HG02981 (cell line): Measurements from ENCODE around the gene CDH12.
"Not testable (repeated sequence)": the region's sequence is repeated elsewhere in the genome, so short reads cannot be mapped to it uniquely, and the experiment has no call there.

ENCODE experiments used
- ATAC-seq: cut with Tn5 transposase; IDR thresholded peaks from one replicate; pipeline ENCODE4 v1.9.1; 2021; ENCODE audit warnings: mild to moderate bottlenecking, moderate library complexity; ENCODE audit not compliant: unreplicated experiment

CDH12 gene

DNA sequence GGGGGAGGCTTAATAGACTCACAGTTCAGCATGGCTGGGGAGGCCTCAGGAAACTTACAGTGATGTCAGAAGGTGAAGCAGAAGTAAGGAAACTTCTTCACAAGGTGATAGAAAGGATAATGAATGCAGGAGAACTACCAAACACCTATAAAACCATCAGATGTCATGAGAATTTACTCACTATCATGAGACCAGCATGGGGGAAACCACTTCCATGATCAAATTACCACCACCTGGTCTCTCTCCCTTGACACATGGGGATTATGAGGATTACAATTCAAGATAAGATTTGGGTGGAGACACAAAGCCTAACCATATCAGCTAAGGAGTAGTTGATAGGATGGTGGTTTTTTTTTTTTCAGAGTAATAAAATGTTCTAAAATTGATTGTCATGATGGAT, 201.8 kb downstream of the CDH12 start:
- ATAC-seq: no peak

- ATAC-seq: no peak
These were observed 202.6 kb downstream of the CDH12 start for GRCh38 chr5:22650511-22650910.

DNA sequence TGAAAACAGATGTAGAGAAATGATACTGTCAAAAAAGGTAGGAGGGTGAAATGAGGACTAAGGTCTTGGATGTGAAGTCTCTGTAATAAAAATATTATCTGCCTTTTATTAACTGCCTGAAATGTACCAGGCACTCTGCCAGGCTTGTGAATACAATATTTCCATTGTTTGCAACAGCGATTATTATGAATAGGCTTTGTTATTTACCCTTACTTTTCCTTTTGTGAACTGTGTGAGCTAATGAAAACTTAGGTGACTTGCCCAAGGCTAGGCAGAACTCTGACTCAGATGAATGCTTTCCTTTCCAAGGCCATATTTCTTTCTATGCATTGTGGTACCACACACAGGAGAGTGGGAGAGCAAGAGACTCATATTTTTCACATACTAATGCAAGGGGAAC, 204.1 kb downstream of the CDH12 start:
- no peak for ATAC-seq

DNA sequence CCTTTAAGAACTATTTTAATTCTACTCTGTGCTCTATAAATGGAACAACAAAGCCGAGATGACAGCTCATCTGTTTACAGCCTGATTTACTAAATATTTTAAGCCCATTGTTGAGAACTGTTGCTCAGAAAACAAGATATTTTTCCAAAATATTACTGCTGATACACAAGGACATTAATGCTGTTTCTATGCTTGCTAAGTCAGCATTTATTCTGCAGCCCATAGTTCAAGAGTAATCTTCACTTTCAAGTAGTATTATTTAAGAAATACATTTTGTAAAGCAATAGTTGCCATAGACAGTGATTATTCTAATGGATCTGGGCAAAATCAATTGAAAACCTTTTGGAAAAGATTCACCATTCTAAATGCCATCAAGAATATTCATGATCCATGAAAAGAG, 208.3 kb downstream of the CDH12 start:
- no peak for ATAC-seq

DNA sequence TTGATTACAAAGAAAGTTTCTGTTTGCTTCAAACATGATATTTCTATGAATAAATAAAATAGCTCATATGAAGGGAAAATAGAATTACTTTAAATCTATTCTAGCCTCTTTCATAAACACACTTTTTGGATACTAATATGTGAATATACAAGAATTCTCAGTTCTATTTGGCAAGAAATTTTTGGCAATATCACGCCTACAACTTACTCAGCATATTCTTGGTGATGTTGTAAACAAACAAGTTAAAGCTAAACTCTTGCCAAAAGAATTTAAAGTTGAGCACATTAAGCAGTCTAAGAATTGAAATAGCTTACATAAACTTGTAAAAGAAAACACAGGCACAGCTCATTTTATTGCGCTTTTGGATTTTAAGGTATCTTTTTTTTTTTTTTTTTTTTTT, 209.8 kb downstream of the CDH12 start:
- no peak for ATAC-seq

GRCh38 chr5:22631683-22632082, 221.5 kb downstream of the CDH12 start:
- no peak for ATAC-seq

DNA sequence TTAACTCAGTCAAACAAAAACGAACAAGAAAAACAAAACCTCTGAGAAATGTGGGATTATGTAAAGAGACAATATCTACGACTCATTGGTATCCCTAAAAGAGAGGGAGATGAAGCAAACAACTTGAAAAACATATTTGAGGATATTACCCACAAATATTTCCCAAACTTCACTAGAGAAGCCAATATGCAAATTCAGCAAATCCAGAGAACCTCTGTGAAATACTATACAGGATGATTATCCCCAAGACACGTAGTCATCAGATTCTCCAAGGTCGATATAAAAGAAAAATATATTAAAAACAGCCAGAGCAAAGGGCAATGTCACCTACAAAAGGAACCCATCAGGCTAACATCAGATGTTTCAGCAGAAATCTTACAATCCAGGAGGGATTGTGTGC, 226.1 kb downstream of the CDH12 start:
- ATAC-seq: no peak

- no peak for ATAC-seq
These were observed 227.7 kb downstream of the CDH12 start for GRCh38 chr5:22625451-22625850.

- no peak for ATAC-seq
These were observed 232.1 kb downstream of the CDH12 start for GRCh38 chr5:22621084-22621483.

- ATAC-seq: no peak
These were observed 237.2 kb downstream of the CDH12 start for GRCh38 chr5:22615964-22616363.

DNA sequence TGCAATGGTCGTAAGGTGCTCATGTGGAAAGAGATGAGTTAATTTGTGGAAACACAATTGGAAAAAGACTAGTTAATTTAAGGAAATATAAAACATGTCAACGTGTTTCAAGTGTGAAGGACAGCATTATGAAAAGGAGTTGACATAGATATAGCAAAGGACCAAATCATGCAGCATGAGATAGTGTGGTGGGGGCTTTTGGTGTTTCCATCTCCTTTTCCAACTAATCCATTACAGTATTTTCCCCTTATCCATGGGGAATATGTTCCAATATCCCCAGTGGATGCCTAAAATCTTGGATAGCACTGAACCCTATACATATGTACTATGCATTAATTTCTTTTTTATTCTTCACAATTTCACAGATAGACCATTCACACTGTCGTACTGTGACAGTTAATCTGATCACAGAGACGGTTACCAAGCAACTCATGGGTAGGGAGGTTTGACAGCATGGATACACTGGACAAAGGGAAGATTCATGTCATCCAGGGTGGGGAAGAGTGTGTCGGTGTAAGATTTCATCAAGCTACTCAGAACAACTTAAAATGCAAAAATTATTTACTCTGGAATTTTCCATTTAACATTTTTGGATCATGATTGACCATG, 238.6 kb downstream of the CDH12 start:
- no peak for ATAC-seq

DNA sequence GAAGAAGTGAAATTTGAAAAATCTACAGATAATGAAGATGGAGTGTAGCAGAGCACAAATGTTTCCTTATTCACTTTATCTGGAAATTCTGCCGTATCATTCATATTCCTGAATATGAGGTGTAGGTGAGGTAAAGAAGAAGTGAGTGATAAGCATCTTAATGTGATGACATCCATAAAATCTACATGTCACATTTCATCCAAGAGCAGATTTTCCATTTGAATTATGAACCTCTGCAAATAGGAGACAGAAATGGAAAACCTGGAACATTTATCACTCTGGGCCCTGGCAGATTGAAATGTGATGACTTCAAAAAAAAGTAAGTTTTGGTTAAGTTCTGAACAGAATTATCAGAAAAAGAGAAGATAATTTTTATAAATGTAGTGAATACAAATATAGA, 240.2 kb downstream of the CDH12 start:
- ATAC-seq: no peak

GRCh38 chr5:22611327-22611726, 241.8 kb downstream of the CDH12 start:
- ATAC-seq: no peak

DNA sequence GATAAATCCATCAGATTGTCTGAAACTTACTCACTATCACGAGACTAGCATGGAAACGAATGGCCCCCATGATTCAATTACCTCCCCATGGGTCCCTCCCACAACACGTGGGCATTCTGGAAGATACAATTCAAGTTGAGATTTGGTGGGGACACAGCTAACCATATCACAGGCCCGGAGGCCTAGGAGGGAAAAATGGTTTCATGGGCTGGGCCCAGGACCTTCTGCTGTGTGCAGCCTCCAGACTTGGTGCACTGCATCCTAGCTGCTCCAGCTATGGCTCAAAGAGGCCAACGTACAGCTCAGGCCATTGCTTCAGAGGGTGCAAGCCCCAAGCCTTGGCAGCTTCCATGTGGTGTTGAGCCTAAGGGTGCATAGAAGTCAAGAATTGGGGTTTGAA, 245.6 kb downstream of the CDH12 start:
- not testable (repeated sequence) for ATAC-seq

- no peak for ATAC-seq
These were observed 247.7 kb downstream of the CDH12 start for GRCh38 chr5:22605473-22605872.

GRCh38 chr5:22604711-22605110, 248.4 kb downstream of the CDH12 start:
- no peak for ATAC-seq

- no peak for ATAC-seq
These were observed 254.3 kb downstream of the CDH12 start for GRCh38 chr5:22598796-22599195.

- ATAC-seq: no peak
These were observed 256.7 kb downstream of the CDH12 start for GRCh38 chr5:22596404-22596970.

GRCh38 chr5:22594491-22594890, 258.7 kb downstream of the CDH12 start:
- no peak for ATAC-seq

DNA sequence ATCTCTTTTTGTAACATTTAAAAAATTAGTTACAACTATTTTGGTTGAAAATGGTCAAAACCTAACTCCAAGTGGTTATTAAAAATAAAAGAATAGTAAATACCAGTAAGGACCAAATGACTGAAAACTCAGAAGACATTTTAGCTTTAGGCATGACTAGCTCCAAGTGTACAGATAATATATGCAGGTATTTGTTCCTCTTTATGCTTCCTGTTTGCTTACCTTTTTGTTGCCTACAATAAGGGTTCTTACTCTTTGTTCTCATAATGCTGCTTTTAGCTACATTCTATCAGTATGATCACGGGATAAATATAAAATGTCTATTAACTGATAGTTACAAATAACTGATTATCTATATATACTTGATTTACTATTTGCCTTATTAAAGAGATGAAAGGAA, 259.6 kb downstream of the CDH12 start:
- ATAC-seq: peak; percentile 50

DNA sequence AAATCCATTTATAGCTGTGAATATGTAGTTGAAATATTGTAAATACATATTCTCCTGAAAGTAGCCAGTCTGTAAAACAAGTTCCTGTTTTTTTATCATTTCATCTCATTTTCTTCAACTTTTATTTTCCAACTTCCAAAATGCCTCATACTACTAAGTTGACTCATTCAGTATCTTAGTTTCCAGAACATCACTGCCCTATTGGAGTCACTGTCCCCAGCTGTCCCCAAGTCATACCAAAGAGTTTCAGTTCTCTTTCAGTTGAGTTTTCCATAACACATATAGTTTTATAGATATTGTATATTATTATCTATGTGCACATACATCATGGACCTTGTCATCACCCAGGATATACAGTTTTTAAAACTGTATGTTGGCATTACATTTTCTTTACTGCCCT, 261.7 kb downstream of the CDH12 start:
- ATAC-seq: no peak

DNA sequence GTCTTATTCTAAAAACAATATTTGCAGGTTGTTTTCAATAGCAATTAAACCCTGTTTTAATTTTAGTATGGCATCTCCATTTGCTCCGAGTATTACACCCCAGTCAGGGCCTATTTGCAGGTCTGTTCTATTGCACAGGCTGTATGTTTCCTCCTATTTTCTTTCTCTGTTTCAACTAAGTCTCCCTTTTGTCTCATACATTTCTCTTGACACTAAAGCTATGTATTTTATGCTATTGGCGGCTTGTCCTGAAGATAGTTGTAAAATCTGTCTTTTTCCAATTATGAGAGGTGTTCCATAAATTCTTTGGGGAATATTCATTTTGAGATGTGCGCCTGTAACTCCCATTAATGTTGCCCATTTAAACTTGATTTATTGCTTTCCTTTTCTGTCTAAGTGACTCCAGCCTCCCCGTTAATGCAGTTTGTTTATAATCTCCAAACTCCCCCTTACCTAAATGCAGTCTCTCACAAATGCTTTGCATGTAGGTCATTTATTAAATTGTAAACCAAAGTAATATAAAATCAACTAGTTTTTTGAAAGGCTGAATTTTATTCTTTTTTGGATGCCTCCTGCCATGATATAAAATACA, 262.4 kb downstream of the CDH12 start:
- no peak for ATAC-seq

DNA sequence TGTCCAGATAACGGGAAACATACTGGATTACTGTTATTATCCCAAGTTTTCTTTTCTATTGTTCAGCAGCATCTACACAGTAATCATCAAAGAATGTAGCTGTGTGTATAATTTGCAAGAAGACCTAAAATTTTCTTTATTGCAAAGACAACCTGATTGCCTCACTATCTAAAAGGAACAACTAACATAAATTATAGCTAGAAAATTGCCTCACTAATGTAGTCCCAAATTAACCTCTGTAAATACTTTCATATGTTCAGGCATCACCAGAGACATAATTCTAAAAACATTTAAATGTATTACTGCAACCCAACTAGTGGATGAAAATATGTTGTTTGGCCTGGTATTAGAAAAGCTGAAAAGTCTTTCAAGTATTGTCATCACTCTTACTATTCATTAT, 275.4 kb downstream of the CDH12 start:
- no peak for ATAC-seq
